Ishikawa (cell line): ENCODE measurements around the gene TUFM.

ENCODE experiments used
- CEBPB ChIP-seq: IDR thresholded peaks from 2 replicates; pipeline ENCODE4 v1.6.1; 2012
- CREB1 ChIP-seq: IDR thresholded peaks from 2 replicates; pipeline ENCODE4 v1.6.1; 2012; ENCODE audit warnings: low read depth
- EGR1 ChIP-seq: IDR thresholded peaks from 2 replicates; pipeline ENCODE4 v1.6.1; 2012
- EP300 ChIP-seq: IDR thresholded peaks from 2 replicates; pipeline ENCODE4 v1.6.1; 2012; ENCODE audit warnings: borderline replicate concordance
- FOXM1 ChIP-seq: IDR thresholded peaks from 2 replicates; pipeline ENCODE4 v1.6.1; 2012; ENCODE audit warnings: low read depth, borderline replicate concordance
- MAX ChIP-seq: IDR thresholded peaks from 2 replicates; pipeline ENCODE4 v1.6.1; 2012
- NFIC ChIP-seq: IDR thresholded peaks from 2 replicates; pipeline ENCODE4 v1.6.1; 2012
- RAD21 ChIP-seq: IDR thresholded peaks from 2 replicates; pipeline ENCODE4 v1.6.1; 2012; ENCODE audit warnings: low read depth
- REST ChIP-seq: IDR thresholded peaks from 2 replicates; pipeline ENCODE4 v1.6.1; 2012; ENCODE audit warnings: low read depth, mild to moderate bottlenecking
- TAF1 ChIP-seq: IDR thresholded peaks from 2 replicates; pipeline ENCODE4 v1.6.1; 2012; ENCODE audit warnings: low read depth, mild to moderate bottlenecking
- TCF12 ChIP-seq: IDR thresholded peaks from 2 replicates; pipeline ENCODE4 v1.6.1; 2012; ENCODE audit warnings: low read depth
- TEAD4 ChIP-seq: IDR thresholded peaks from 2 replicates; pipeline ENCODE4 v1.6.1; 2012
- USF1 ChIP-seq: IDR thresholded peaks from 2 replicates; pipeline ENCODE4 v1.6.1; 2012
- YY1 ChIP-seq: IDR thresholded peaks from 2 replicates; pipeline ENCODE4 v1.6.1; 2012; ENCODE audit warnings: low read depth
- ZBTB7A ChIP-seq: IDR thresholded peaks from 2 replicates; pipeline ENCODE4 v1.6.1; 2012; ENCODE audit warnings: low read depth

Gene TUFM

GRCh38 chr16:28835864-28836760, 10.0 kb downstream of the TUFM start:
- TF ChIP-seq EP300 (no peak), TEAD4 (no peak), REST (no peak), USF1 (no peak), TCF12 (no peak), FOXM1 (no peak), MAX (no peak), CREB1 (no peak), TAF1 (no peak), YY1 (no peak), NFIC (no peak), EGR1 (no peak), RAD21 (no peak), CEBPB (no peak)

GRCh38 chr16:28834873-28835863, 11.0 kb downstream of the TUFM start:
- TF ChIP-seq FOXM1 (no peak), ZBTB7A (no peak), TAF1 (no peak), TCF12 (no peak), RAD21 (no peak), REST (no peak), EP300 (no peak), CEBPB (no peak), TEAD4 (no peak), YY1 (no peak), MAX (no peak), USF1 (no peak), CREB1 (no peak)

- no peak for TF ChIP-seq TCF12
- no peak for TF ChIP-seq TAF1
- no peak for TF ChIP-seq REST
- TF ChIP-seq CEBPB: no peak
- no peak for TF ChIP-seq USF1
- no peak for TF ChIP-seq EGR1
- no peak for TF ChIP-seq ZBTB7A
- no peak for TF ChIP-seq FOXM1
- no peak for TF ChIP-seq CREB1
- no peak for TF ChIP-seq RAD21
These were observed 11.8 kb downstream of the TUFM start for GRCh38 chr16:28834349-28834748.
